Measurements from ENCODE around the gene HRK.

The HRK gene

DNA sequence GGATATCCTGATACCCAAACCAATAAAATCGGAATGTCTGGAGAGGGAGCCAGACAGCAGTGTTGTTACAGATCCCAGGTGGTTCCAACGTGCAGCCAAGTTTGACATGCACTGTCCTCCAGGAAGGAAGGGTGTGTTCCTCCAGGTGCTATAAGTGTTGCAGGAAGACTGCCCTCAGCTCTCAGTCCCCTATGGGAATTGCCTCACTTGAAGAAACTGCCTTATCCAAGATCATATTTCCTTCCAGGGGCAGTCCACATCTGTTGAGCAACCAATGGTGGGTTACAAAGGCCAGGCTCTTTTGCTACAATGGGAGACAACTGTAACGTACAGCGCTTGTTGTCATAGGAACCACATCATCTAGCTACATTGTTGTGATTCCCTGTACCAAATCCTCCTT is 16.2 kb upstream of the HRK start:
- DNase-seq (ENCODE audit: low spot score): no peak
- TF ChIP-seq, protein P1, sequence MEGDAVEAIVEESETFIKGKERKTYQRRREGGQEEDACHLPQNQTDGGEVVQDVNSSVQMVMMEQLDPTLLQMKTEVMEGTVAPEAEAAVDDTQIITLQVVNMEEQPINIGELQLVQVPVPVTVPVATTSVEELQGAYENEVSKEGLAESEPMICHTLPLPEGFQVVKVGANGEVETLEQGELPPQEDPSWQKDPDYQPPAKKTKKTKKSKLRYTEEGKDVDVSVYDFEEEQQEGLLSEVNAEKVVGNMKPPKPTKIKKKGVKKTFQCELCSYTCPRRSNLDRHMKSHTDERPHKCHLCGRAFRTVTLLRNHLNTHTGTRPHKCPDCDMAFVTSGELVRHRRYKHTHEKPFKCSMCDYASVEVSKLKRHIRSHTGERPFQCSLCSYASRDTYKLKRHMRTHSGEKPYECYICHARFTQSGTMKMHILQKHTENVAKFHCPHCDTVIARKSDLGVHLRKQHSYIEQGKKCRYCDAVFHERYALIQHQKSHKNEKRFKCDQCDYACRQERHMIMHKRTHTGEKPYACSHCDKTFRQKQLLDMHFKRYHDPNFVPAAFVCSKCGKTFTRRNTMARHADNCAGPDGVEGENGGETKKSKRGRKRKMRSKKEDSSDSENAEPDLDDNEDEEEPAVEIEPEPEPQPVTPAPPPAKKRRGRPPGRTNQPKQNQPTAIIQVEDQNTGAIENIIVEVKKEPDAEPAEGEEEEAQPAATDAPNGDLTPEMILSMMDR (IDR thresholded peaks at IDR 0.05; ENCODE audit: extremely low read depth, missing control alignments): no peak

DNA sequence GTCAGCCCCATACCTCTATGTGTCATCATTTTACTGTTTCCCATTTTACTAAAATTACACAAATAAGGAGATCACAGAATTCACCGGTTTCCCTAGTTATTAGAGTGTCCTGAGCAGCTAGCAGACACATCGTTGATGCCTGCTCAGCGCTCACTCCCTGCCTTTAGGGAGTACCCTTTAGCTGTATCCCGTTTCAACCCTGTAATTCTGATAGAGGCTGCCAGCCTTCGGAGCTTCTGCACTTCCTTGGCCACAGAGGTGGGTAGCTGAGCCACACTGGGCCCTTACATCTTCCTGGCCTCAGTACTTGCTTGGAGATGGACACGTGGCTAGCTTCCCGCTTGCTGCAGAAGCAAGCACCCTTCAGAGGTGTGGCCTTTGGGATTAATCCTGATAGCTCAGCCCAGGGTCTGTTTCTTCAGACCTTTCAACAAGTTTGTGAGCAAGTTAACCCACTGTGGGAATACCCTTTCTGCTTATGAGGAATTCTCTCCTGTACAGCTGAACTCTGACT is 15.2 kb upstream of the HRK start:
- TF ChIP-seq, protein P1 (IDR thresholded peaks at IDR 0.05; ENCODE audit: extremely low read depth, missing control alignments): no peak
- DNase-seq (ENCODE audit: low spot score): no peak

DNA sequence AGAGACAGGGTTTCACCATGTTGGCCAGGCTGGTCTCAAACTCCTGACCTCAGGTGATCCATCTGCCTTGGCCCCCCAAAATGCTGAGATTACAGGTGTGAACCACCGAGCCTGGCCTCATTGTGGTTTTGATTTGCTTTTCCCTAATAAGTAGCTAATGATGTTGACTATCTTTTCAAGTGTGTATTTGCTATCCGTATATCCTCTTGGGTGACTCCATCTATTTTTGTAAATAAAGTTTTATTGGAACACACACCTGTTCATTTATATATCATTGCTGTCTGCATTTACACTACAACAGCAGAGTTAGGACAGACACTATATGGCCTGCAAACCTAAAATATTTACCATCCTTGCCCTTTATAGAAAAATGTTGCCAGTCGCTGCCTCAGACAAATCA is 13.7 kb upstream of the HRK start:
- no peak for DNase-seq (ENCODE audit: low spot score)
- TF ChIP-seq, protein P1 (IDR thresholded peaks at IDR 0.05; ENCODE audit: extremely low read depth, missing control alignments): no peak

DNA sequence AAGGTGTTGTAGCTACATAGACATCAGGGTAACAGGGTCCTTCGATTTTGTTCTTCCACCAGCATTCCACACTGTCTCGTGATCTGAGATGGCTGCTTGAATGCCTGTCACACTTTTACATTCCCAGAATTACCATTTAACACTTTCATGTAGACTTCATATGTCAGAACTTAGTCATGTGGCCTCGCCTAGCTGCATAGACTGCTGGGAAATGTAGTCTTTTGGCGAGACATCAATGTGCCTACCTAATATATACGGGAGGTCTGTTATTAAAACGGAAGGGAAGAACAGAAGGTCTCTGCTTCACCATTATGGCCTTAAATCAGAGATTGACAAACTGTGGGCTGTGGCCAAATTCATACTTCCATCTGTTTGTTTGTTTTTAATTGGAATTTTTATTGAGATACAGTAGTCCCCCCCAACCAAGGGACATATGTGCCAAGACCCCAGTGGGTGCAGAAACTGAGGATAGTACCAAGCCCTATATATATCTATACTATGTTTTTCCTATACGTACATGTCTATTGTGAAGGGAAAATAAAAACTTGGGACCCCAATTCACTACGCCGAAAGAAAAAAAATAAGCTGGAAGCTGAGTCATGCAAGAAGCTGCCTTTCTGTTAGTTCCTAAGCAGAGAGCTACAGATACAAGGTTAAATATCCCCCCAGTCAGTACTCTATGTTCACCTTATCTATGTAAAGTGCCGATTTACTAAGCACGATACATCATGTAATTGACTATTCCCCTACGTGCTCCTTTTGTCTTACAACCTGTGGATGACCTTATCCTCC is 11.3 kb upstream of the HRK start:
- no peak for DNase-seq (ENCODE audit: low spot score)
- TF ChIP-seq, protein P1 (IDR thresholded peaks at IDR 0.05; ENCODE audit: extremely low read depth, missing control alignments): no peak

DNA sequence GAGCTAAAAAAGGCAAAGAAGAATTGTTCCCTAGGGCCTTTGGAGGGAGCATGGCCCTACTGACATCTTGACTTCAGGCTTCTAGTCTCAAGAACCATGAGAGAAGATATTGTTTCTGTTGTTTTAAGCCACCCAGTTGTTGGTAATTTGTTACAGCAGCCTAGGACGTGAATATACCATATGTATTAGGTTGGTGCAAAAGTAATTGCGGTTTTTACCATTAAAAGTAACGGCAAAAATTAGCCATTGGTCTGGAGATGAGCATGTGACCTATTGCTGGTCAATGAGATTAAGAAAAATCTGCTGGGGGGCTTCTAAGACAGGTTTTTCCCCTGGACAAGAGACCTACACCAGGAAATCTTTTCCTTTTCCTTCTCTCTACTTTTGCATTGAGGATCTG is 9.8 kb upstream of the HRK start:
- TF ChIP-seq, protein P1 (IDR thresholded peaks at IDR 0.05; ENCODE audit: extremely low read depth, missing control alignments): no peak

DNA sequence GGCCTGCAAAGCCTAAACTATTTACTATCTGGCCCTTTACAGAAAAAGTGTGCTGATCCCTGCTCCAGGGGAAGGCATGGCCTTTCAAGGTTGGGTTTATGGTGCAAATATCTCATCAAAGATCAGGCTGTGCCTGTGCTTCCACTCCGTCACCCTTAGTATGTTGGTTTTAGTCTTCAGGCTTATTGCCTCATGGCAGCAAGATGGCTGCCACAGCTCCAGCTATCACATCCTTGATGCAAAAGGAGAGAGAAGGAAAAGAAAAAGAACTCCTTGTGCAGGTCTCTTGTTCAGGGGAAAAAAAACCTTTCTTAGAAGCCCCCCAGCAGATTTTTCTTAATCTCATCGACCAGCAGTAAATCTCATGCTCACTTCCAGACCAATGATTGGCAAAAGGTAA is 9.1 kb upstream of the HRK start:
- TF ChIP-seq, protein P1 (IDR thresholded peaks at IDR 0.05; ENCODE audit: extremely low read depth, missing control alignments): no peak
- no peak for DNase-seq (ENCODE audit: low spot score)

More for the DNA sequence above, 9.8 kb upstream of the HRK start:
- no peak for DNase-seq (ENCODE audit: low spot score)

DNA sequence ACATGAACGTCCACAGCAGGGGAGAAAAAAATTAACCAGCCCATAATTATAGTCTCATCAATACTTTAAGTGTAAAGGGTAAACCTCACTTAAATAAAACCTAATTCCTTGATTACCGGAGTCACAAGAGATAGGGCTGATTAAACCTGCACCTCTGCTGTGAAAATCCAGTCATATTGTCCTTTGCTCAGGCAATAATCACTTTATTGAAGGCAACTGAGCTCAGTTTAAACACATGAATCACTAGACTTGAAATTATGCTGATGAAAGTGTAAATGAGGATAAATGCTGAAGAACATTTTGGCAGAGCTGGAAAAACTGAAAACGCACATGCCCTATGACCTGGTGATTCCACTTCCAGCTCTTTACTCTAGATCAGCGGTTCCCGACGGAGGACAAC is 6.7 kb upstream of the HRK start:
- TF ChIP-seq, protein P1 (IDR thresholded peaks at IDR 0.05; ENCODE audit: extremely low read depth, missing control alignments): no peak
- no peak for DNase-seq (ENCODE audit: low spot score)

Data from GM20000 (cell line).